H1 (cell line): ENCODE results near the gene IGFL2. TPM values are rescaled to one million over a fixed set of nuclear protein-coding genes. Genes with fewer than 3 reads are reported as not detected.

Source experiments
- CTCF ChIA-PET: fragments of 300-600 bp; sonication (Branson Sonifier 250); formaldehyde crosslinking; loops from one replicate; lab custom pipeline; 2021; ENCODE audit not compliant: partially characterized antibody; lab: Charles Lee
- POLR2A ChIA-PET: fragments of 300-600 bp; sonication (Branson Sonifier 250); formaldehyde crosslinking; loops from one replicate; lab custom pipeline; 2021; ENCODE audit warnings: inconsistent platforms; ENCODE audit not compliant: partially characterized antibody; lab: Charles Lee
- DNase-seq, 2 experiments: peaks; one replicate each; pipeline versions ENCODE4 v3.0.0 to v3.0.0-alpha.2; 2010 to 2022; ENCODE audit warnings: low spot score in 2 of 2, low read depth in 1 of 2, mixed read lengths in 1 of 2
- FAIRE-seq: peaks from 2 replicates; lab custom pipeline; 2011; peaks lifted over from hg19 to GRCh38; lab: Jason Lieb, UNC
- H2AFZ ChIP-seq: 2 replicates; pipeline ENCODE4 v1.8.1; 2012; ENCODE audit warnings: low read length, inconsistent platforms
- H2AK5ac ChIP-seq: 2 replicates; pipeline ENCODE4 v1.6.1; 2013; ENCODE audit warnings: low read depth, low read length
- H2BK120ac ChIP-seq: replicated peaks from 2 replicates; pipeline ENCODE3; 2013; ENCODE audit warnings: low read depth, low read length, inconsistent platforms
- H2BK12ac ChIP-seq: 2 replicates; pipeline ENCODE4 v1.6.1; 2013; ENCODE audit warnings: low read depth, low read length
- H2BK15ac ChIP-seq: 2 replicates; pipeline ENCODE4 v1.6.1; 2013; ENCODE audit warnings: low read length
- H2BK20ac ChIP-seq: 2 replicates; pipeline ENCODE4 v1.6.1; 2013; ENCODE audit warnings: low read length
- H2BK5ac ChIP-seq: 2 replicates; pipeline ENCODE4 v1.6.1; 2013; ENCODE audit warnings: low read depth, low read length
- H3K14ac ChIP-seq: 2 replicates; pipeline ENCODE4 v1.6.1; 2013; ENCODE audit warnings: inconsistent platforms; ENCODE audit not compliant: insufficient read length
- H3K18ac ChIP-seq: 2 replicates; pipeline ENCODE4 v1.6.1; 2013; ENCODE audit warnings: low read length; ENCODE audit errors: extremely low read depth
- H3K23ac ChIP-seq: 2 replicates; pipeline ENCODE4 v1.6.1; 2013; ENCODE audit warnings: inconsistent platforms; ENCODE audit not compliant: insufficient read length
- H3K23me2 ChIP-seq: 2 replicates; pipeline ENCODE4 v1.6.1; 2013; ENCODE audit warnings: low read depth, low read length
- H3K27ac ChIP-seq: 2 replicates; pipeline ENCODE4 v1.6.1; 2011; ENCODE audit warnings: low read depth, low read length, inconsistent platforms
- H3K27me3 ChIP-seq, 4 experiments: replicated peaks in 1 of 4; 1 replicate in 1 of 4; 2 replicates in 3 of 4; pipeline versions ENCODE4 v1.6.1 to v1.8.1; 2011 to 2013; ENCODE audit warnings: low read length in 3 of 4, mild to moderate bottlenecking in 3 of 4, inconsistent platforms in 2 of 4, mixed read lengths in 2 of 4, moderate library complexity in 1 of 4; ENCODE audit not compliant: control insufficient read depth in 3 of 4, insufficient read depth in 3 of 4; ENCODE audit errors: extremely low read depth in 1 of 4
- H3K36me3 ChIP-seq, 4 experiments: 2 replicates each; pipeline versions ENCODE4 v1.6.1 to v1.8.1; 2011 to 2013; ENCODE audit warnings: mild to moderate bottlenecking in 4 of 4, low read length in 3 of 4, moderate library complexity in 2 of 4, control low read depth in 1 of 4, inconsistent platforms in 1 of 4; ENCODE audit not compliant: insufficient read depth in 4 of 4, control insufficient read depth in 2 of 4
- H3K4ac ChIP-seq: replicated peaks from 2 replicates; pipeline ENCODE3; 2013; ENCODE audit warnings: low read length, low read depth, mixed read lengths, inconsistent platforms; ENCODE audit not compliant: insufficient read length
- H3K4me1 ChIP-seq, 4 experiments: replicated peaks in 1 of 4; 1 replicate in 1 of 4; 2 replicates in 3 of 4; pipeline versions ENCODE4 v1.6.1 to v1.8.1; 2011 to 2013; ENCODE audit warnings: low read length in 3 of 4, inconsistent platforms in 2 of 4, mixed read lengths in 1 of 4; ENCODE audit not compliant: insufficient read depth in 4 of 4, control insufficient read depth in 3 of 4
- H3K4me2 ChIP-seq, 2 experiments: 2 replicates each; pipeline versions ENCODE4 v1.6.1 to v1.8.1; 2011 to 2013; ENCODE audit warnings: low read depth in 2 of 2, low read length in 2 of 2, control low read depth in 1 of 2, inconsistent platforms in 1 of 2, mild to moderate bottlenecking in 1 of 2; ENCODE audit not compliant: insufficient read depth in 1 of 2
- H3K4me3 ChIP-seq, 4 experiments: fragments of 200-600, 300-600 bp in 1 of 4; sonication (generic), shearing (Covaris generic), sonication (Bioruptor Twin) in 1 of 4; 2 replicates each; pipeline versions ENCODE4 v1.5.1 to v1.8.1; 2011 to 2016; ENCODE audit warnings: low read length in 4 of 4, low read depth in 3 of 4, control low read depth in 2 of 4, inconsistent platforms in 2 of 4, mild to moderate bottlenecking in 2 of 4, mixed read lengths in 1 of 4, moderate library complexity in 1 of 4; ENCODE audit not compliant: insufficient read depth in 2 of 4; ENCODE audit errors: extremely low read depth in 1 of 4
- H3K56ac ChIP-seq: replicated peaks from 2 replicates; pipeline ENCODE3; 2013; ENCODE audit warnings: low read depth, mild to moderate bottlenecking, mixed read lengths, low read length, inconsistent platforms; ENCODE audit not compliant: insufficient read length
- H3K79me1 ChIP-seq: 2 replicates; pipeline ENCODE4 v1.6.1; 2013; ENCODE audit warnings: low read depth, low read length, control low read depth
- H3K79me2 ChIP-seq, 2 experiments: 2 replicates each; pipeline versions ENCODE4 v1.6.1 to v1.8.1; 2012 to 2013; ENCODE audit warnings: low read length in 2 of 2, mild to moderate bottlenecking in 2 of 2, inconsistent platforms in 1 of 2; ENCODE audit not compliant: insufficient read depth in 2 of 2, control insufficient read depth in 1 of 2
- H3K9ac ChIP-seq, 4 experiments: replicated peaks in 1 of 4; 1 replicate in 1 of 4; 2 replicates in 3 of 4; pipeline versions ENCODE4 v1.6.1 to v1.8.1; 2011 to 2013; ENCODE audit warnings: low read depth in 3 of 4, low read length in 3 of 4, control low read depth in 2 of 4, mild to moderate bottlenecking in 2 of 4, moderate library complexity in 2 of 4, inconsistent platforms in 1 of 4; ENCODE audit errors: extremely low read depth in 1 of 4
- H3K9me3 ChIP-seq, 2 experiments: 2 replicates each; pipeline versions ENCODE4 v1.6.1 to v1.8.1; 2012 to 2013; ENCODE audit warnings: mild to moderate bottlenecking in 2 of 2, moderate library complexity in 2 of 2, control low read depth in 1 of 2, inconsistent platforms in 1 of 2, low read depth in 1 of 2, low read length in 1 of 2, mixed read lengths in 1 of 2; ENCODE audit not compliant: insufficient read depth in 2 of 2
- H4K20me1 ChIP-seq, 2 experiments: replicated peaks in 1 of 2; 2 replicates each; pipeline versions ENCODE3 to v1.8.1; 2011 to 2013; ENCODE audit warnings: inconsistent platforms in 2 of 2, low read length in 2 of 2, mild to moderate bottlenecking in 1 of 2; ENCODE audit not compliant: insufficient read depth in 2 of 2, control insufficient read depth in 1 of 2
- H4K5ac ChIP-seq: 2 replicates; pipeline ENCODE4 v1.6.1; 2013; ENCODE audit warnings: low read length, low read depth, mixed read lengths, inconsistent platforms; ENCODE audit not compliant: insufficient read length
- H4K8ac ChIP-seq: 2 replicates; pipeline ENCODE4 v1.8.0; 2013; ENCODE audit warnings: mild to moderate bottlenecking, moderate library complexity, low read length, inconsistent platforms; ENCODE audit not compliant: insufficient read depth; ENCODE audit errors: extremely low read depth
- H4K91ac ChIP-seq: replicated peaks from 2 replicates; pipeline ENCODE3; 2013; ENCODE audit warnings: low read length, mixed read lengths, inconsistent platforms; ENCODE audit not compliant: insufficient read length
- CHD2 ChIP-seq: IDR thresholded peaks from 2 replicates; pipeline ENCODE4 v1.6.1; 2012; ENCODE audit warnings: low read length, improper control_type of control experiment
- GABPA ChIP-seq: IDR thresholded peaks from 2 replicates; pipeline ENCODE4 v1.6.1; 2011; ENCODE audit warnings: mild to moderate bottlenecking, low read length, moderate library complexity, borderline replicate concordance; ENCODE audit not compliant: insufficient read depth
- KDM5A ChIP-seq: fragments of 200-600 bp; IDR thresholded peaks from 2 replicates; pipeline ENCODE4 v1.7.1; 2012; ENCODE audit warnings: mild to moderate bottlenecking, low read length, inconsistent platforms, mixed read lengths
- POLR2AphosphoS5 ChIP-seq: IDR thresholded peaks from 2 replicates; pipeline ENCODE4 v1.6.1; 2011; ENCODE audit warnings: low read depth, low read length
- RFX5 ChIP-seq: IDR thresholded peaks from 2 replicates; pipeline ENCODE4 v1.6.1; 2011; ENCODE audit warnings: low read depth, low read length, improper control_type of control experiment, borderline replicate concordance
- SAP30 ChIP-seq: fragments of 300-600 bp; sonication (generic); IDR thresholded peaks from 2 replicates; pipeline ENCODE4 v1.7.1; 2012; ENCODE audit warnings: low read length, moderate library complexity, mild to moderate bottlenecking, inconsistent platforms; ENCODE audit not compliant: insufficient read depth, insufficient replicate concordance
- SUZ12 ChIP-seq: fragments of 200-600 bp; sonication (generic); IDR thresholded peaks from 2 replicates; pipeline ENCODE4 v1.6.1; 2012; ENCODE audit warnings: mild to moderate bottlenecking, inconsistent platforms, low read length, moderate library complexity, mixed read lengths
- TAF7 ChIP-seq: optimal IDR thresholded peaks from 2 replicates; pipeline ENCODE3; 2011; ENCODE audit warnings: low read depth, mild to moderate bottlenecking, inconsistent platforms, low read length, moderate library complexity, borderline replicate concordance
- WGBS, 2 experiments: shearing (Covaris generic) in 1 of 2; methylation state at CpG; one replicate each; pipeline versions ENCODE4 v1.1.6 to v1.1.7; 2013 to 2015; ENCODE audit warnings: low lambda C conversion rate in 2 of 2, mixed read lengths in 2 of 2, inconsistent platforms in 1 of 2, low coverage in 1 of 2, missing lambda C conversion rate in 1 of 2; ENCODE audit not compliant: insufficient replicate concordance in 2 of 2, insufficient coverage in 1 of 2, insufficient read length in 1 of 2; ENCODE audit errors: extremely low coverage in 1 of 2, missing lambda C conversion rate in 1 of 2; 5-methylcytosine and 5-hydroxymethylcytosine counted together
- polyA plus RNA-seq, 7 experiments: library from polyadenylated mRNA; depleted of rRNA in 3 of 7; stranded (reverse) in 5 of 7; unstranded in 2 of 7; fragments of >200 nt in 5 of 7; fragments of 200-250 nt in 2 of 7; gene quantifications; 1 replicate in 5 of 7; 2 replicates in 1 of 7; 4 replicates in 1 of 7; pipeline versions ENCODE4 v1.2.1 to v1.2.3, GENCODE V29; 2011 to 2013; ENCODE audit warnings: missing spikeins in 2 of 7, mixed read lengths in 2 of 7
- total RNA-seq: library from RNA; stranded (reverse); fragmentation: NEBNext Ultra II Directional; extraction: Animal tissue kit (Norgen Biotek cat#: 25700); gene quantifications from 2 replicates; pipeline ENCODE4 v1.2.1, GENCODE V29; 2021
- TF ChIP-seq, protein P1 (sequence below): IDR thresholded peaks from 2 replicates; pipeline ENCODE4 v1.6.1; 2012; ENCODE audit warnings: low read length, inconsistent platforms
- TF ChIP-seq, protein P2 (sequence below): IDR thresholded peaks from 2 replicates; pipeline ENCODE4 v1.6.1; 2012; ENCODE audit warnings: inconsistent platforms
- TF ChIP-seq, protein P3 (sequence below): IDR thresholded peaks from 2 replicates; pipeline ENCODE4 v1.6.1; 2012; ENCODE audit warnings: inconsistent platforms

Gene IGFL2
- total and polyA plus RNA-seq, 2 of the 8 experiments (the other 6 are each of a cell fraction or from before 2014, with no cell fraction given) = not detected

DNA sequence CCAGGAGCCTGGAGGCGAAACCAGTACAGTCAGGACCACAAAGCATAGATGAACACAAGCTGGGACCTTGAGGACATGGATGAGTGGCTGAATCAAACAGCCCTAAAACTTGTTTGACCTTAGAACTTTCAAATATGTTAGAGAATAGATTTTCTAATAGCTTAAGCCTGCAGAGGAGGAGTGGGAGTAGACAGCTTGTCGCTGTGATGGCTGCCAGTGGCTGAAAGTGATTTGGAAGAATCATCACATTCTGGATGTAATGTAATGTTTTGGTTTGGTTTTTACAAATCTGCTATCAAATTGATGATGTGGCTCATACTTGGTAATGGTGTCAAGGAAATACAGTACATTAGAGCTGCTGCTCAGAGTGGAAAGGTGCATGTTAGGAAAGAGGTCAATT, 35.5 kb upstream of the IGFL2 start:
- no peak for FAIRE-seq
- H2AFZ ChIP-seq = no peak overlapping the region
- no peak overlapping the region for H3K9ac ChIP-seq
- TF ChIP-seq, protein P1, sequence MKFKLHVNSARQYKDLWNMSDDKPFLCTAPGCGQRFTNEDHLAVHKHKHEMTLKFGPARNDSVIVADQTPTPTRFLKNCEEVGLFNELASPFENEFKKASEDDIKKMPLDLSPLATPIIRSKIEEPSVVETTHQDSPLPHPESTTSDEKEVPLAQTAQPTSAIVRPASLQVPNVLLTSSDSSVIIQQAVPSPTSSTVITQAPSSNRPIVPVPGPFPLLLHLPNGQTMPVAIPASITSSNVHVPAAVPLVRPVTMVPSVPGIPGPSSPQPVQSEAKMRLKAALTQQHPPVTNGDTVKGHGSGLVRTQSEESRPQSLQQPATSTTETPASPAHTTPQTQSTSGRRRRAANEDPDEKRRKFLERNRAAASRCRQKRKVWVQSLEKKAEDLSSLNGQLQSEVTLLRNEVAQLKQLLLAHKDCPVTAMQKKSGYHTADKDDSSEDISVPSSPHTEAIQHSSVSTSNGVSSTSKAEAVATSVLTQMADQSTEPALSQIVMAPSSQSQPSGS = no peak
- TF ChIP-seq SUZ12 = no peak
- TF ChIP-seq TAF7 = no peak
- TF ChIP-seq, protein P2, sequence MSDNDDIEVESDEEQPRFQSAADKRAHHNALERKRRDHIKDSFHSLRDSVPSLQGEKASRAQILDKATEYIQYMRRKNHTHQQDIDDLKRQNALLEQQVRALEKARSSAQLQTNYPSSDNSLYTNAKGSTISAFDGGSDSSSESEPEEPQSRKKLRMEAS = no peak
- no peak for TF ChIP-seq POLR2AphosphoS5
- TF ChIP-seq, protein P3, sequence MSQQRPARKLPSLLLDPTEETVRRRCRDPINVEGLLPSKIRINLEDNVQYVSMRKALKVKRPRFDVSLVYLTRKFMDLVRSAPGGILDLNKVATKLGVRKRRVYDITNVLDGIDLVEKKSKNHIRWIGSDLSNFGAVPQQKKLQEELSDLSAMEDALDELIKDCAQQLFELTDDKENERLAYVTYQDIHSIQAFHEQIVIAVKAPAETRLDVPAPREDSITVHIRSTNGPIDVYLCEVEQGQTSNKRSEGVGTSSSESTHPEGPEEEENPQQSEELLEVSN = no peak
- TF ChIP-seq SAP30 = no peak
- TF ChIP-seq KDM5A = no peak
- TF ChIP-seq CHD2 = no peak
- TF ChIP-seq RFX5 = no peak
- TF ChIP-seq GABPA = no peak

More for the DNA sequence above, 35.5 kb upstream of the IGFL2 start:
- Histone ChIP-seq H2BK120ac (no peak overlapping the region), H2AK5ac (no peak overlapping the region), H3K4me3 (no peak overlapping the region), H3K27ac (no peak overlapping the region), H3K27me3 (no peaks in the 10 kb centered on the region), H4K20me1 (no peaks in the 10 kb centered on the region), H4K91ac (no peak overlapping the region), H2BK5ac (no peak overlapping the region), H3K23ac (no peak overlapping the region), H3K14ac (no peak overlapping the region), H3K18ac (no peak overlapping the region), H2BK12ac (no peak overlapping the region), H3K36me3 (no peaks in the 10 kb centered on the region), H2BK20ac (no peak overlapping the region), H3K9me3 (no peaks in the 10 kb centered on the region), H2BK15ac (no peak overlapping the region), H3K23me2 (no peaks in the 10 kb centered on the region), H3K4me1 (peaks cover 0 to 3% (median under 1%) of the 10 kb centered on the region in 4 experiments; a peak in 3 of 7 replicates), H3K79me2 (no peaks in the 10 kb centered on the region), H3K56ac (no peak overlapping the region), H4K5ac (no peak overlapping the region), H3K4me2 (no peak overlapping the region), H4K8ac (no peak overlapping the region), H3K4ac (no peak overlapping the region), H3K79me1 (no peaks in the 10 kb centered on the region)
- DNase-seq = no peak
- POLR2A ChIA-PET = interaction anchor here (0.7 to 0.9 kb wide), 3 partner anchors 9 to 20 kb away, joined by 3 read pairs; no protein-coding TSS in a partner anchor
- CTCF ChIA-PET = interaction anchor here (1.0 to 2.0 kb wide), 6 partner anchors 11 to 233 kb away, joined by 3 to 7 read pairs (median 4); no protein-coding TSS in a partner anchor
- 83% methylated on average over 2 of the region's 2 CpGs; no CpG with 5 or more reads in 1 of the 2 experiments for WGBS, 2 experiments
